Hematopoietic multipotent progenitor cell treated with erythropoietin and hydrocortisone succinate and interleukin-3 and kit ligand, for 4 days (in vitro differentiated cells): ENCODE data around the gene CXCR5.

Experiments used
- DNase-seq: peaks from one replicate; pipeline ENCODE4 v3.0.0-alpha.2; 2015

The CXCR5 gene

GRCh38 chr11:118899296-118899688 is 15.6 kb downstream of the CXCR5 start:
- no peak for DNase-seq

GRCh38 chr11:118899706-118900360 is 16.1 kb downstream of the CXCR5 start:
- no peak for DNase-seq

DNA sequence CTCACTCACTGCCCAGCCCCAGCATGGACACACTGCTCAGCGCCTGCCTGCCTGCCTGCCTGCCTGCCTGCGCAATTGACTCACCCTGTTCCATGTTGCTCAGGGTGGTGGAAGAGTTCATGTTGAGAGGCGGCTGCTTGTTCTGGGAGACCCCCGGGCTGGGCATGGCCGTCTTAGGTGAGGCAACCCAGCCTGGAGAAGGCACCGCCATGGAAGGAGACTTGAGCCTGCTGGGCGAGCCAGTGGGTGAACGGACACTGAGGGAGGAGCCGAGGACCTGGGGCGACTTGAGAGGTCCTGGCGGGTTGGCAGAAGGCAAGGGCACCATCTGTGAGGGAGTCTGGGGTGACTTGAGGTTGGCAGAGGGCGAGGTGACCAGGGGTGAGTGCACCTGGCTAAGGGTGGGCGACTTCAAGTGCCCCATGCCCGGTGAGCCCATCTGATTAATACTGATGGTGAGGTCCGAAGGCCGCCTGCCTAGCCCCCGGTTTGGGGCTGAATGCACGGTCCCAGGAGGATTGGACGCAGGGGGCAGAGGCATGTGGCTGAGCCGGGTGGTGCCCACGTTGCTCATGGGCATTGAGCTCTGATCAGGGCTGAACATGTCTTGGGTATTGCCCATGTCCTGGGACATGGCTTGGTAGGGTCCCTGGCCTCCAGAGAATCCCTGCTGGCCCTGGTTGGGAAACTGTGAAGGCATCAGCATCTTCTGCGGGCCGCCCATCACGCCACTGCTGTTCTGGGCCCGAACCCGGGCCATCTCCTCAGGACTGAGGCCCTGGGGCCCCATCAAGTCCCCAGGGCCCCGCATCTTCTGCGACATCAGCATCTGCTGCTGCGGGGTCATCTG is 17.1 kb downstream of the CXCR5 start:
- no peak for DNase-seq

GRCh38 chr11:118901494-118902335 is 18.0 kb downstream of the CXCR5 start:
- no peak for DNase-seq

- no peak for DNase-seq
These were observed 18.9 kb downstream of the CXCR5 start for GRCh38 chr11:118902336-118903203.

- no peak for DNase-seq
These were observed 19.7 kb downstream of the CXCR5 start for GRCh38 chr11:118903204-118904015.

DNA sequence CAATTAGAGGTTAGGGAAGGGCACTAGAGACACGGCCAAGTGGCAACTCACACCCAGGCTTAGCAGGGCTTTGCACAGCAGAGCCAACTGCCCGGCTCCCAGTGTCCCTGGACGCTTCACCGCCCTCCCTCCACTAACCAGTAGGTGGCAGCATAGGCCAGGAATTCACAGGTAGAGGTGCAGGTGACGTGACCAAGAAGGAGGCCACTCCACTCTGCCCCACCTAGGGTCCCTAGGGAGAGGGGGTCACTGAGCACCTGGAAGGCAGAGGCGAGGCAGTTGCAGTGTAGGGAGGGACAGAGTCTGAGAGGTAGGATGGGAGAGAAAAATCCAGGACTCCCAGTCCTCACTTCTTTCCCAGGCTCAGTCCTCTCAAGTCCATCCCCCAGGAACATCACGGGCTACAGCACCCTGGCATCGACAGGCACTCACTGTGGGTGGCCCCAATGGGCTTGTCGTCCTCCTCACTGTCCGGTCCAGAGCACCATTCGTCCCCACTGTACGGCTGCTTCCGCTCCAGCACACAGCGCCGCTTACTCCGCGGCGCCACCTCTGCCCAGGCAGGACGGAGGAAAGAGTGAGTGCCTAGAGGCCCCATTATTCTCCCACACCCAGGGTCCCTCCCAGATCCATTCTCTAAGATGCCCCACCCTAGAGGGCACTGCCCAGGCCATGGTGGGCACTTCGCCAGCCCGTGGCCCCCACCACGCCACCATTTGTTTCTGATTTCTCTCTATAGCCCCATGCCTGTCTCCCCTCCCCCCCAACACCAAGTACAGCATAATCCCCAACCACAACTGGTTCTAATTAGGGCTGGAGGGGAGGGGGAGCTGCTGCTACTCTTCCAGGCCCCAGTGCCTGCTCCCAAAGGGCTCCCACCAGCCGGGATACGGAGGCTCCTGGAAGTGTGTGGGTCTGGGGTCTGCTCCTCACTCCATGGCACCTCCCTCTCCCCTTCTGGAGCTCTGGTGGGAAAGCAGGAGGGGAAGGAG is 23.7 kb downstream of the CXCR5 start:
- DNase-seq: peak; percentile 90

DNA sequence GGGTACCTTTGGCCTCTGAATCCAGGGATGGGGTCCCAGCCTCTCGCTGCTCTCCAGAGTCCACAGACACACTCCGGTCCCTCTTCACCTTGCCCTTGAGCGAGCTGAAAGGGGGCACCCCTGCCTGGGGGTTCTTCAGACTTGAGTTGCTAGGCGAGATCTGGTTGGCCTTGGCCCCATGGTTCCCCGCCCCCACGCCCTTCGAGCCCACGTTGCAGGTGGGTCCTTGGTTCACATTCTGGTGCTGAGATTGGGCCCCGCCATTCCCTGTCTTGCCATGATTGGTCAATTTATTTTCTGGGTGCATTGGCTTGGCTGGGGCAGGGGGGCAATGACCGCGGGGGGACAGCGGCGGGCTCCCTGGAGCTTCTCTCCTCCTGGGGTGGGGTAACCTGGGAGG is 24.6 kb downstream of the CXCR5 start:
- no peak for DNase-seq

GRCh38 chr11:118908901-118909618 is 25.4 kb downstream of the CXCR5 start:
- DNase-seq: no peak

GRCh38 chr11:118909619-118910308 is 26.1 kb downstream of the CXCR5 start:
- DNase-seq: no peak

- peak; percentile 82 for DNase-seq
These were observed 26.8 kb downstream of the CXCR5 start for GRCh38 chr11:118910309-118911112.

- DNase-seq: peak; percentile 26
These were observed 27.6 kb downstream of the CXCR5 start for GRCh38 chr11:118911113-118911879.

GRCh38 chr11:118911880-118912741 is 28.4 kb downstream of the CXCR5 start:
- DNase-seq: peak; percentile 87

DNA sequence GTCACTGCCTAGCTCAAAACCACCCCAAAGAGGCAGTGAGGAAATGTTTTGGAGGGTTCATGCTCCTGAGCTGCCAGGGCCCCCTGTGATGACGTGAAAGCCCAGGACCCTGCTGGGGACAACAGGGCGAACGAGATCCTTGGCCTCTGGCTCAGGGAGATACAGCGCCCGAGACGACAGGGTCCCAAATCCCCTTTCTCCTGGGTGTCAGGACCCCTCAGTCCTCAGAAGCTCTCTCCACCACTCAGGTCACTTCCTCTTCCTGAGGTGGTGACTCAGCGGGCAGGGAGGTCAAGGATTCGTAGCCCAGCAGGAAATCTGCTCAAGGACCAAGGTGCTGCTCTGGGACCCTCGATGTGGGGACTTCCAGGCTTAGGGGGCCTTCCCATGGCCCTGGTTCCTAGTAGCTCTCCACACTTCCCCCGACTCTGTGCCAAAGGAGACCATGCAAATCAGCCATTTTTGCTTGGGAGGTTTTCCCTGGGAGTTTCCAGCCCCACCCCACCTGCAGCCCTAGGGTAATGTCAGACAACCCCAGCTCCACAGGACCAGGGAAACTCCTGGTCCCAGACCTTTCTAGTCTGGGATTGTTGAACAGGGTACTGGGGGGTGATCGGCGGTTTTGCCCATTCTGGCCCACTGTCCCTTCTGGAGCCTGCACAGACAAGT is 29.2 kb downstream of the CXCR5 start:
- peak; percentile 54 for DNase-seq

- DNase-seq: peak; percentile 85
These were observed 29.9 kb downstream of the CXCR5 start for GRCh38 chr11:118913411-118914125.
